Measurements from ENCODE around the gene SLC7A6OS. TPM values are rescaled to one million over a fixed set of nuclear protein-coding genes. Genes with fewer than 3 reads are reported as not detected.

The SLC7A6OS gene
- 15.1 and 17.9 TPM in 2 replicates for total RNA-seq (2014; rRNA removed; shearing (Covaris generic))

DNA sequence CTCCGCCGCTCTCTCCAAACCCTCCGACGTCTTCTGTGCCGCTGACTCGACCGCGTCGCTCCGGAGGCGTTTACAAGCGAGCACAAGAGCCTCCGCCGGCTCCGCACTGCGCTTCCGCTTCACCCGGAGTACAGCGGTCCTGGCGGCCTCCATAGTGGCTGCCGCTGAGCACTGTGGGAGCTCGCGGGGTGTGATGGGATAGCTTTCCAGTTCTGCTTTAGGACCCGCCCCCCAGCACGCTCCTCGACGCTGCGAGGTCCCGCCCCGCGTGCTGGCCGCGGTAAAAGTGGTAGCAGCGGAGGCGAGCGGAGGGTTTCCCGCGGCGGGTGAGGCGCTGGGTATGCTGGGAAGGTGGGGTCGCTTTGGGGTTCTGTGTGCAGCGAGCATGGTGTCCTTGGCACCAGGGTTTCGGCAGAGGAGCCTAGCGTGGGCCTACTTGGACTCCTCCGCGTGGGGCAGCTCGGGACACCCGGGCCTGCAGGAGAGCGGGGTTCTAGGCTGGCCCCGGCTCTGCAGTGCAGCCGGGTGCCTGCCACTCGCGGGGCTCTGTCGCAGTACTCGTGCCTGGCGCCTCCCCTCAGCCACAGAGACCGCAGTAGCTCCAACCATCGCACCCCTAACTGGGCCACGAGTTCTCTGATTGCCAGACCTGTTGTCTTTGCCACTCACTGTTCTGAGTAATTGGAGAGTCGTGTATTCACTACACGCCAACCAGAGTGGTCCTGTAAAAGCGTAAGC is at the start of gene SLC7A6OS, which contains the start of gene PRMT7:
TSS of gene SLC7A6OS (minus strand) at position 173 of the 738 bp plus-strand sequence. CDS start at position 153, 20 bp downstream.
TSS of gene PRMT7 (plus strand) at position 246 of the 738 bp plus-strand sequence. CDS start 4,961 bp downstream, outside the sequence.
- DNase-seq (ENCODE audit: low read depth) = peak; percentile 88

DNA sequence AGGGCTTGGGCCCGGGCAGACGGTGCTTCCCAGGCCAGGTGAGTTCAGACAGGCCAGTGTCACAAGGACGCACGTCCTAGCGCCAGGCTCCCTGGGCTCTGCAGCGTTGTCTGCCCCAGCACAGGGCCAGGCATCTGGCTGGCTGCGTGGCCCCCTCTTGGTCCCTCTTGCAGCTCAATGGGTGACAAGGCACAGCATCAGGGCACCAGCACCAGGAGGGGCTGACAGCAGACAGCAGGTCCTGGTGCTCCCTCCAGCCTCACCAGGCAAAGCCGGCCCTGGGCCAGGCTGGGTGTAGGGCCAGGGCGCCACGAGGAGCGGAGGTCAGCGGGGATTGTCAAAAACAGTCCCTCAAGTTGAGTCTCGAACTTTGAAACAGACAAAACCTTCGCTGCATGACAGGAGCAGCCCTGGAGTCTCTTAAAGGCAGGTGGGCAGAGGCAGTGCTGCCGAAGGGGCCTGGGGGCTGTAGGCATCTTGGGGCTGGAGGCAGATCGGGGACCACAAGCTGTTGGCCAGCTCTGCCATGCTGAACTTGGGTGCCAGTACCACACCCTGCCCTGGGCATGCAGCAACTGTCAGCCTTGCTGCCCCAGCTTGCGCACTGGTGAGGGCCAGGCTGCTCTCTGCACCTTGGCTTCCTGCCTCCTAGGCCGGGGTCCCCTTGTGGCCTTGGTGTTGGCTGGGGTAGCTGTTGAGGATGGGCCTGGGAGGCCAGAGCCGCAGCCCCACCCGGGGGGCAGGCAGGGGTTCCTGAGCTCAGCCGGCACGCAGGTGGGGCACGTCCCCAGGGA is 48.8 kb upstream of the SLC7A6OS start:
- DNase-seq (ENCODE audit: low read depth) = no peak

DNA sequence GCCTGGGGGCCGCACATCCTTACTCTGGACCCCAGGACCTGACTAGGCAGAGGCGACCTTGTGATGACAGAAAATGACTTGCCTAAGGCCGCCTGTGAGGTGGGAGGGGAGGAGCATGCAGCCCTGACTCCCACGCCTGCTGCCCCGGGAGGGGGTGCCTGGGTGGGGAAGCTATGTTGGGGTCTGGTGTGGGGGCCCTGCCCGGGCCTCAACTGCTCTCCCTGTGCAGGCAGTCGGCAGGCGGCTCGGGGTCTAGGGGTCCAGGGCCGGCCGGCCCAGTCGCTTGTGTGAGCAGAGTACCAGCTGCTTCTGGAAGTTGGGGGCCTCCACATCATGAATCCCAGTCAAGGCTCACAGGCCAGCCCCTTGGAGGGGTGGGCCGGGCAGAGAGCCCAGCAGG is 48.2 kb upstream of the SLC7A6OS start:
- no peak for DNase-seq (ENCODE audit: low read depth)

DNA sequence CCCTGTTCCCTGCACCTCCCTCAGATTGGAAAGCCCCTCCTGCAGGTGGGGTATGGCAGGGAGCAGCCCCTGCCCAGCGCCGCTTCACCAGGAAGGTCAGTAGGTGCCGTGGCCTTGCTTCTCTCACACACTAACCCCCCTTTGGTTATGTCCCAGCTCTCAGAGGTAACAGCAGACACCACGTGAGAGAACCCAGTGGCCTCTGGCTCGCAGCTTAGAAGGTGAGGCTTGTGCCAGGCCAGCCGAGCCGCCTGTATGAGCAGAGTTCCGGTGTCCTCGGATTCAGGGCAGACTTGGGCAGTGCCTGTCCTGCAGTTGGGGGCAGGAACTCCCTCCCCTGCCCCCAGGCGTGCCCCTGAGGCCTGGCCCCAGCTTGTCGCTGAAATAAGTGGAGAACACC is 47.2 kb upstream of the SLC7A6OS start:
- no peak for DNase-seq (ENCODE audit: low read depth)

DNA sequence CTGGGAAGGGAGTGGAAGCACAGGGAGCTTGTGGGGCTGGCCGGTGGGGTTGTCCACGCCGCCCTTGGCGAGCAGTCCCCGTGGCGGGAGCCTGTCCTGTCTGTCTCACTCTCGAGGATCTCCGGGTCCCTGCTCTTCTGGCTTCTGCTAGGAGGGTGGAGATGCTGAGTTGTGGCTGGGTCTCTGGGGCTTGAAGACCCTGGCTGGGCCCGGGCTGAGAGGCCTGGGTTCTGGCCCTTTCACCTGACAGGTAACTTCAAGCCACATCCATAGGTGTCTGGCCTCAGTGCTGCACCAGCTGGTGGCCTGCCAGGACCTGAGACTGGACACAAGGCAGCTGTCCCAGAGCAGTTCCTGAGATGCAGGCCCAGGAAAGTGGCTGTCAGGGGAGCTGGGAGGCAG is 46.8 kb upstream of the SLC7A6OS start:
- DNase-seq (ENCODE audit: low read depth) = no peak

DNA sequence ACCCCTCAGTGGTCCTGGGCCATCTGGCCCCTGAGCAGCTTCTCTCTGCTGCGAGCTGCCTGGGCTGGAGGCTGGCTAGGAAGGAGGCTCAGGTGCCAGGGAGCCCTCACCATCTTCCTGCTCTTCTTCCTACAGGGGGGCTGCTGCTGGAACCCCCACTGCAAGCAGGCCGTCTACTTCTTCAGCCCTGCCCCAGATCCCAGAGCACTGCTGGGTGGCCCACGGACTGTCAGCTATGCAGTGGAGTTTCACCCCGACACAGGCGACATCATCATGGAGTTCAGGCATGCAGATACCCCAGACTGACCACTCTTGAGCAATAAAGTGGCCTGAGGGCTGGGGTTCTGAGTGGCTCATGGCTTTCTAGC is 46.2 kb upstream of the SLC7A6OS start:
- no peak for DNase-seq (ENCODE audit: low read depth)

DNA sequence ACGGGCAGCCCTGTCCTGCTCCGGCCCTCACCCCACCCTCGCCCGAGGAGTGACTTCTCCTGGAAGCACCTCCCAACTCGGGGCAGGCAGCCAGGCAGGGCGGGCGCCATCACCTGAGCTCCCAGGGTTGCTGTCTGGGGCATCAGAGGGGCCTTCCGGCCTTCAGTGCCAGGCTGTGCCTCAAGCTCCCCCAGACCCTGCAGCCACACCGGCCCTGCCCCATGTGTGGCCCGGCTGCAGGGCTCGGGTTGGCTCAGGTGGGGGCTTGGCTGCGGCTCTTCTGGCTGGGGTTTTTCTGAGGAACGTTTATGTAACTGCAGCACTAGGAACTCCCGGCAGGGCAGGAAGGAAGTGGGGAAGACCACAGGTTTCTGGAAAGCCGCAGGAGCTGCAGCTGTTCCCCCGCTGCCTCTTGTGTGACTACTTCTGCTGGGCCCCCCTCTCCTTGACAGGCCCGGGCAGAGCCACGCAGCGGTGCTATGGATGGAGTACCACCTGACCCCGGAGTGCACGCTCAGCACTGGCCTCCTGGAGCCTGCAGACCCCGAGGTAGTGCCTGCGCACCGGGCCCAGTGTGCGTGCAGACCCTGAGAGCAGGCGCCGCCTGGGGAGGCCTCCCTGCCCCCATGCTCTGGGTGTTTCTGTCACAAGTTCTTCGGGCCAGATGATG is 45.6 kb upstream of the SLC7A6OS start:
- no peak for DNase-seq (ENCODE audit: low read depth)

DNA sequence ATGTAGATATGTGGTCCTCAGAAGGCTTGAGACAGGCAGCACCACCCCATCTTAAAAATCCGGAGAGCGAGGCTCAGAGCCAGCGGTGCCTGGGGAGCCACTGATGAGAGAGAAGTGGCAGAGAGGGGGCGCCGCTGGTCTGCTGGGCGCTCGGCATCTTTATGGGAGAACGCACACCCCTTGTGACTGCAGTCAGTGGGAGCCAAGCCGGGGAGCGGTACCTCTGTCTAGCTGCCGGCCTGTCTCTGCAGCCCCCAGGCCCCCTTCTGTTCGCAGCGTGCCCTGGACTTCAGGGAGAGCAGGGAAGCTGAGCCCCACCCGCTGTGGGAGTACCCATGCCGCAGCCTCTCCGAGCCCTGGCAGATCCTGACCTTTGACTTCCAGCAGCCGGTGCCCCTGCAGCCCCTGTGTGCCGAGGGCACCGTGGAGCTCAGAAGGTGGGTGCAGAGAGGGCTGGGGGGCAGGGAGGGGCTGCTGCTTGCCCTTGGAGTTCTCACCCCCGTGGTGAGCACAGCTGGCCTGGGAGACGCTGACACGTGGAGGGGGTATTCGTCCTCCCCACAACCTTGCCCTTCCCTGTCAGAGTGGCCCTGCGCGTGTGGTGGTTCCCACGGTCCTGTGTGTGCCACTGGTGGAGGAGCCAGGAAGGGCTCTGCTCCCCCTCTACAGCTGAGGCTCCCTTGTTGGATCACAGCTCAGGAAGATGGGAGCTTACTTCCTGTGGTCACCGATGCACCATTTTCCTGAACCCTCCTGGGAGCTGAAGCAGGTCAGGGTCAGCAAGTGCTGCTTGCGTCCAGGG is 44.9 kb upstream of the SLC7A6OS start:
- no peak for DNase-seq (ENCODE audit: low read depth)

DNA sequence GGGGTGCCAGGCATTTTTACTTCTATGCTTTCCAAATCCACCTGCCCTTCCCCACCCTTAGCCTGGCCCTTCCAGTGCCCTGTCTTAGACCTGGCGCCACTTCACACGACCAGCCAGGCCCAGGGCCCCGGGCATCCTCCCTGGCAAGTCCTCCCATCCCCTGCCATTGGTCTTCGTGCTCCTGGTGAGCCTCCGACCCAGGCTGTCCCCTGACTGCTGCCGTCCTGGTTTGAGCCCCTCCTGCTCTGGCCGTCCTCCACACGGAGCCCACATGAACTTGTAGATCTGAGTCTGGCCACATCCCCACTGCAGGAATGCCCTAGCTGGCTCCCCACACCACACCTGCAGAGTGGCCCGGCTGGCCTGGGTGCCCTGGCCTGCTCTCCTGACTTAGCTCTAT is 44.1 kb upstream of the SLC7A6OS start:
- DNase-seq (ENCODE audit: low read depth) = no peak

DNA sequence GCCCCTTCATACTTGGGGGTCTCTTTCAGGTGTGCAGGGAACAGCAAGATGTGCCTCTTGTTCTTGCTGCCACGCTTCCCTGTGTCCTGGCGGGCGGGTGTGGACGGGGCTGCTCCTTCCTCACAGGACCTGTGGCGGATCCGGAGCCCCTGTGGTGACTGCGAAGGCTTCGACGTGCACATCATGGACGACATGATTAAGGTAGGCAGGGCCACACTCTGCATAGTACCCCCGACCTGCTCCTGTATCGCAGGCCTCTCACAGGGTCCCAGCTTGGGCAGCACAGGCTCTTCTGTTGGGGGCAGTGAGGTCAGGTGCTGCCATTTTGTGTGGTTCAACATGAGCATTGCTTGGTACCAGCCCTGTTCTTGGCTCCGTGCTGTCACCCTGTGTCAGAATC is 42.6 kb upstream of the SLC7A6OS start:
- DNase-seq (ENCODE audit: low read depth) = no peak

DNA sequence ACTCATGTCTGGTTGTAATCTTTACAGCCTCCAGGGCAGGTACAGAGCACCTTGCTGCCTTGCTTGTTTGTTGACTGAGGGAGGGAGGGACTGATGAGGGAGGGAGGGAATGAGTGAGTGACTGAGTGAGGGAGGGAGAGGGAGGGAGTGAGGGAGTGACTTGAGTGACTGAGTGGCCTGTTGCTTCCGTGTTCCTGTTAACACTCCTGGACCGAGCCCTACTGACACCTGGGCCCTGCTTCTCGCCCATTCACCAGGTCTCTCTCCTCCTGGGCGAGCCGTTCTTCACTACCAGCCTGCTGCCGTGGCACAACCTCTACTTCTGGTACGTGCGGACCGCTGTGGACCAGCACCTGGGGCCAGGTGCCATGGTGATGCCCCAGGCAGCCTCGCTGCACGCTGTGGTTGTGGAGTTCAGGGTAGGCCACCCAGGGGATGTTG is 41.3 kb upstream of the SLC7A6OS start:
- no peak for DNase-seq (ENCODE audit: low read depth)

DNA sequence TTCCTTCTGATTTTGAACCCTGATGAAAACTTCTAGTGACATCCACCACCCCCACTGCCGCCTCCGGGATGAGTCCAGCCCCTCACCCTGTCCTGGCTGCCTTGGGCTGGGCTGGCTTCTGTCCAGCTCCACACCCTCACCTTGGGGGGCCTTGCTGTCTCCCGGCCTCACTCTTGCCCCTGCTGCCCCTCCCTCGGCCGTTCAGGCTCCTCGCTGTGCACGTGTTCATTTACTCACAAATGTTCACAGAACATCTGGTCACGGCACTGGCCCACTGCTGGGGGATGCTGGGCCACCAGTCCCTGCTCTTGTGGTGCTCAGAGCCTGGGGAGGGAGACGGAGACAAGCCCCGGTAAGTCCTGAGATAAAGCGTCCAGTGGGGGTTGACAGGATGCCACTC is 40.7 kb upstream of the SLC7A6OS start:
- no peak for DNase-seq (ENCODE audit: low read depth)

DNA sequence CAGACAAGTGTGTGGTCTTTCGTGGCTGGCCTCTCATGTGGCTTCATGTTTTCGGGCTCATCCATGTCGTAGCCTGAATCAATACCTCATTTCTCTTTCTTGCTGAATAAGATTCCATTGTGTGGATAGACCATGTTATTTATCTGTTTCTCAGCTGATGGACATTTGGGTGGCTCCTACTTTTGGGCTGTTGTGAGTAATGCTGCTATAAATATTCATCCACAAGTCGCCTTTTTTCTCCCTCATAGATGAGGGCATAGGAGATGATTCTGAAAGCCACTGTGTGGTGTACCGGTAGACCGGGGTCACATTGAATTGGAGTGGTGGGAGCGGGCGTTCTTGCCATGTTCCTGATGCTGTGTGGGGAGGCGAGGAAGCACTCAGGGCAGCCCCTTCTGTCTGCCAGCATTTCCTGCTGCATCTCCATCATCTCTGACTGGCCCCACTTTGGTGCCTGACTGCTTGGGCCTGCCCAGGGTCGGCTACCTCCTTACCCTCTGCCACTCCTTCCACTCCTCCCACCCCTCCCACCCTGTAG is 40.1 kb upstream of the SLC7A6OS start:
- DNase-seq (ENCODE audit: low read depth) = no peak

DNA sequence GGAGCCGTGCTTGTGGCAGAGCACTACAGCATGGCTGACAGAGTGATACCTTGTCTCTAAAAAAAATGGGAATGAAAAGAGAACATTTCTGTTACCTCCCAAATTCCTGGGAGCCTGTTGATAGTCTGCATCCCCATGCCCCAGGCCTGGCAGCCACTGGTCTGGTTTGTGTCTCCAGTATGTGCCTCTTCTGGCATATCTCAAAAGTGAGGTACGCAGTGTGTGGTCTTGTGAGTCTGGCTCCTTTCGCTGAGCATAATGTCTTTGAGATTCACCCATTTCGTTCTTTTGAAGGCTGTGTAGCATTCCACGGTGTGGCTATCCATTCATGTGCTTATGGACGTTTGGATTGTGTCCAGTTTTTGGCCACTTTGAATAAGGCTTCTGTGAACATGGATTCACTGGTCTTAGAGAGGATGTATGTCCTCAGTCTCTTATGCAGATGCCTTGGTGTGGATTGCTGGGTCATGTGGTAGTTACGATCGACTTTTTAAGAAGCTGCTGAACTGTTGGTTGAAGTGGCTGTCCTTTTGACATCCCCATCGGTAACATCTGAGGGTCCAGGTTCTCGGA is 39.2 kb upstream of the SLC7A6OS start:
- DNase-seq (ENCODE audit: low read depth) = no peak

DNA sequence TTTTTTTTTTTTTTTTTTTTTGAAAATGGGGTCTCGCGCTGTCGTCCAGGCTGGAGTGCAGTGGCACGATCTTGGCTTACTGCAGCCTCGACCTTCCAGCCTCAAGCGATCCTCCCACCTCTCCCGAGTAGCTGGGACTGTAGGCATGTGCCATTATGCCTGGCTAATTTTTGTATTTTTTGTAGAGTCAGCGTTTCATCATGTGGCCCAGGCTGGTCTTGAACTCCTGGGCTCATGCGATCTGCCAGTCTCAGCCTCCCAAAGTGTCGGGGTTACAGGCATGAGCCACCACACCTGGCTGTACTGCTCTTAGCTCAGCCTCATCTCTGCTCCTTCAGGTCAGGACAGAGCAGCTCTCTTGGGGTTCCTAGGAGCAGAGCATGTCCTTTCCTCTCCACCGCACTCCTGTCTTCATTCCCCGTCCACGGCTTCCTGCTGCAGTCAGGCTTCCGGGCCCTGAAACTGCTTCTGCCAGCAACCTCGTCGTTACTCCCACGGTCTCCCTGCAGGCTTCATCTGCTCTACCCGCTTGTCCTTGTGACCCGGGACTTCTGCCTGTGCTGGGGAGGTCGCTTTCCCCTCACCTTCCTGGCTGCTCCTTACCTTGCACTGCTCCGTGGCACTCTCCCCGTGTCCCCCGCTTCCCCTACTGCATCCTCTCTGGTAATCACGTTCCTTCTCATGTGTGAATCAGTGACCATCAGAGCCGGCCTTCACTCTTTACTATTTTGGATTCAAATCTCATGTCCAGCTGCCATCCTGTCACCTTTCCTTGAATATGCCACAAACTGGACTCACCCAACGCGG is 38.1 kb upstream of the SLC7A6OS start:
- no peak for DNase-seq (ENCODE audit: low read depth)

DNA sequence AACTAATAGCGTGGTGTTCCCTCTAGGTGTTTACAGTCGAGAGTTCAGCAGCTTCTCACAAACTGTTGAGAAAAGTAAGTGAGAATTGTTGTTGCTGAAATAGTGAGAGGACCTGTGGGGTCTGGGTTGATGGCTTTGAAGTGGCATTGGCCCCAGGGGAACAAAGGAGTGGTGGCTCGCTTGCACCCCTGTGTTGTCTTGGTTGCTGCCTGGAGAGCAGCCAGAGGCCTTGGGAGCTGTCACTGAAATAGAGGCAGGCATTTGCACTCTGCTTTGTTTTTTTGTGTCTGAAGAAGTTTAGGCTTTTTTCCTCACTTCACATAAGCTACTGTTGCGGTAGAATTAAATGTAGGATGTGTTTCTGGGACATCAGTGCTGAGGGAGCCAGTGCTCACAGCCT is 36.9 kb upstream of the SLC7A6OS start:
- no peak for DNase-seq (ENCODE audit: low read depth)

DNA sequence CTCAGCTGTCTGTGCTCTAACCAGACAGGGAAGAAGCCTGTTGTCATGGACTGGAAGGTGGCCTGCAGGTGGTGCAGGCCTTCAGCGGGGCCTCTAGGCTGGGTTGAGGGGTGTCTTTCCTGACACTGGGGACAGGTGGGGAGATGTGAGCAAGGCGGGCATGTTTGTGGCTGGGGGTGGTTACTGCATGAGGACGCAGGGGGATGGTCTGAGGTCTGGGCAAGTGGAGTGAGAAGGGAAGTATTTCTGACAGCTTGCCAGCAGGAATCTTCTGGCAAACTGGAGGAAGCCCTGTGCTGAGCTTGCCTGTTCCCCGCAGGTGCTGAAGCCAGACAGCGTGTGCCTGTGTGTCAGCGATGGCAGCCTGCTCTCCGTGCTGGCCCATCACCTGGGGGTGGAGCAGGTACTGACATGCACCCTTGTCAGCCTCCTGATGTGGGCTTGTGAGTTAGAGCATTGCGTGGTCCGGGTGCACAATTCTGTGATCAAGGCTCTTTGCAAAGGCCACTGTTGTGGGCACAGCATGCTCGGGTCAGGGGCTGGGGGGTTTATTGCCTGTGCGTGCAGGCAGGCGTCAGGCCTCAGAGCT is 36.2 kb upstream of the SLC7A6OS start:
- no peak for DNase-seq (ENCODE audit: low read depth)

DNA sequence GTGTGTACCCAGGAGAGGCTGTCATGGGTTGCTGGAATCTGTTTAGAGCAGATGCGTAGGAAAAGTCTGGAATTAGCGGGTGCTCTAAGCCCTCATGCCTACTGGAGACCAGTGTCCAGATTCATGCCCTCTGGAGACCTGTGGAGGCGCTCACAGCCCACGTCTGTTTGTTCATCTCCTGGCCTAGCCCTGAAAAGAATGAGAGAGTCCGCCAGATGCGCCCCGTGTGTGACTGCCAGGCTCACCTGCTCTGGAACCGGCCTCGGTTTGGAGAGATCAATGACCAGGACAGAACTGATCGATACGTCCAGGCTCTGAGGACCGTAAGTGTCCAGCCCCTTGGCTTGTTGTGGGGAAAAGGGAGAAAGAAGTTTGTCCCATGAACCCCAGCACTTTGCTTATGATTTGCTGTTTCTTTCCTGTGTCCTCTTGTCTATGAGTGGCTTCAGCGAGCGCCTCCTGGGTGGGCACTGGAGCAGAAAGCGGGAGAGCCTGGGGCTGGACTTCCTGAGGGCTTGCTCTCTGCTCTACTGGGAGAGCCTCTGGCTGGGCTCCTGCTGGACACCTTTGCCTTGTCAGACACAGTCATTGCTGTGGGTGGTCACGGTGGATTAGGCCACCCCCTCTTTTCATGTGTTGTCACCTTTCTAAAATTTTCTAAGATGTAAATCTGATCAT is 35.4 kb upstream of the SLC7A6OS start:
- DNase-seq (ENCODE audit: low read depth) = no peak

DNA sequence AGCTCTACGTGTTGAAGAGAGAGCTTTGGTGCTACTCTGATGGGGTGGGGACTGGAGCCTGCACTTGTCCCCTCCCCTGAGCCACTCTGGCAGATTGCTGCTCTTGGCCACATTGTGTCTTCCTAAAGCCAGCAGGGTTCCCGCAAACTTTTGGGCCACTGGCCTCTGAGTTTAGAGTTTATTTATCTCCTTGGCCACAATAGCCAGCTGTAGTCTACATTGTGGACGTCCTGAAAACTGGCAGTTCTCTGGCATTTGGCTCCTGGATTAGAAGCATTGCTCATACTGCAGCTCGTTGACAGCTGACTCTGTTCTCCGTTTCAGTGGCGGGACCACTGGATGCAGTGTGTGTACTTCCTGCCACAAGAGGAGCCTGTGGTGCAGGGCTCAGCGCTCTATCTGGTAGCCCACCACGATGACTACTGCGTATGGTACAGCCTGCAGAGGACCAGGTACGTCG is 34.6 kb upstream of the SLC7A6OS start:
- no peak for DNase-seq (ENCODE audit: low read depth)
